Metanephros (tissue), 1 donor: ENCODE results near the gene CD84. TPM values are rescaled to one million over a fixed set of nuclear protein-coding genes. Genes with fewer than 3 reads are reported as not detected.

ENCODE experiments used
- total RNA-seq: library from RNA; depleted of rRNA; stranded (reverse); fragments of >200 nt; gene quantifications from one replicate; pipeline ENCODE4 v1.2.3, GENCODE V29; 2014

Gene CD84, protein sequence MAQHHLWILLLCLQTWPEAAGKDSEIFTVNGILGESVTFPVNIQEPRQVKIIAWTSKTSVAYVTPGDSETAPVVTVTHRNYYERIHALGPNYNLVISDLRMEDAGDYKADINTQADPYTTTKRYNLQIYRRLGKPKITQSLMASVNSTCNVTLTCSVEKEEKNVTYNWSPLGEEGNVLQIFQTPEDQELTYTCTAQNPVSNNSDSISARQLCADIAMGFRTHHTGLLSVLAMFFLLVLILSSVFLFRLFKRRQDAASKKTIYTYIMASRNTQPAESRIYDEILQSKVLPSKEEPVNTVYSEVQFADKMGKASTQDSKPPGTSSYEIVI
- 3.7 TPM for total RNA-seq

GRCh38 chr1:160579216-160579701, at the start of gene CD84:
Gene CD84, minus strand, starts transcription at chr1:160579496. Its CDS starts 59 bp downstream, at chr1:160579437.

GRCh38 chr1:160522622-160523345, 56.5 kb downstream of the CD84 start, which contains the start of gene SLAMF6:
Gene SLAMF6, minus strand, starts transcription at chr1:160523255. Its CDS starts 63 bp downstream, at chr1:160523192.

Other genes with a start within 250 kb of the CD84 start
- 127 TPM for gene COPA, start 236.2 kb downstream of the CD84 start, total RNA-seq
- gene NCSTN, start 236.1 kb downstream of the CD84 start, total RNA-seq = 102 TPM
- gene NHLH1, start 212.4 kb downstream of the CD84 start, total RNA-seq = not detected
- gene VANGL2, start 178.9 kb downstream of the CD84 start, total RNA-seq = 15.5 TPM
- gene SLAMF6, start 56.2 kb downstream of the CD84 start, total RNA-seq = 0.12 TPM
- gene SLAMF1, start 67.5 kb upstream of the CD84 start, total RNA-seq = 0.64 TPM
- gene CD48, start 132.3 kb upstream of the CD84 start, total RNA-seq = 5.5 TPM
- gene SLAMF7, start 159.8 kb upstream of the CD84 start, total RNA-seq = 0.58 TPM
- 0.93 TPM for gene LY9, start 216.7 kb upstream of the CD84 start, total RNA-seq